Right cardiac atrium (tissue), 5 donors: Measurements from ENCODE around the gene MGMT. TPM values are rescaled to one million over a fixed set of nuclear protein-coding genes. Genes with fewer than 3 reads are reported as not detected.

Experiments
- ATAC-seq, 2 donors: fragments of 200-7000 bp; cut with Tn5 transposase; one replicate each; pipeline versions ENCODE4 v1.8.0 to v1.9.1; 2020; ENCODE audit warnings: moderate library complexity in 2 of 2, mild to moderate bottlenecking in 1 of 2
- DNase-seq, 3 donors: peaks; one replicate each; pipeline ENCODE4 v3.0.0-alpha.2; 2020
- H3K27ac ChIP-seq: one replicate; pipeline ENCODE4 v1.5.1; 2013; ENCODE audit warnings: mild to moderate bottlenecking, low read length, control low read depth, moderate library complexity
- H3K27me3 ChIP-seq: one replicate; pipeline ENCODE4 v1.6.1; 2013; ENCODE audit not compliant: control insufficient read depth, insufficient read depth
- H3K4me1 ChIP-seq: one replicate; pipeline ENCODE4 v1.6.1; 2013; ENCODE audit warnings: low read length; ENCODE audit not compliant: control insufficient read depth, insufficient read depth
- H3K4me3 ChIP-seq: one replicate; pipeline ENCODE4 v1.5.1; 2013; ENCODE audit warnings: low read length, control low read depth
- H3K9me3 ChIP-seq: one replicate; pipeline ENCODE4 v1.6.1; 2013; ENCODE audit warnings: low read length; ENCODE audit not compliant: control insufficient read depth
- WGBS: extraction: QIAGEN DNeasy Blood & Tissue Kit; methylation state at CpG from one replicate; pipeline ENCODE4 v1.1.7; 2013; 5-methylcytosine and 5-hydroxymethylcytosine counted together
- intact Hi-C, 4 donors: fragments of 100-400 bp; cut with DNase I; formaldehyde crosslinking; loops; one replicate each; pipeline versions ENCODE4 v1.11.0 to v1.14.0; 2022 to 2023
- polyA plus RNA-seq: library from polyadenylated mRNA; stranded (reverse); fragments of 200-250 nt; gene quantifications from one replicate; pipeline ENCODE4 v1.2.3, GENCODE V29; 2013
- total RNA-seq, 4 donors: library from RNA; stranded (reverse); fragmentation: NEBNext Ultra II Directional; extraction: Animal tissue kit (Norgen Biotek cat#: 25700); gene quantifications; one replicate each; pipeline ENCODE4 v1.2.1, GENCODE V29; 2021
- donor health status: healthy with polysubstance abuse.
- donor health status: DM: no; HTN: yes; CAD: no.
- donor health status: DM: no; HTN: no; CAD: no.
- donor health status: DM: no; HTN: yes; CAD: no; lungs with severe emphysema.
- donor health status: DM: yes; HTN: yes; CAD: no.

The MGMT gene
- total and polyA plus RNA-seq, 5 donors = 11.3 to 18.2 (median 13.6) TPM

- no peak overlapping the region for H3K27ac ChIP-seq
- 73% methylated on average over 4 of the region's 4 CpGs for WGBS
- H3K9me3 ChIP-seq = no peaks in the 10 kb centered on the region
- DNase-seq = no peak
- H3K4me3 ChIP-seq = no peak overlapping the region
- ATAC-seq = no peak
- H3K27me3 ChIP-seq = no peaks in the 10 kb centered on the region
- intact Hi-C loops = no loop called here
- no peaks in the 10 kb centered on the region for H3K4me1 ChIP-seq
These were observed 260.5 kb downstream of the MGMT start for GRCh38 chr10:129727495-129727894.

GRCh38 chr10:129728246-129728820 lies 261.3 kb downstream of the MGMT start:
- Histone ChIP-seq H3K27me3 (no peaks in the 10 kb centered on the region), H3K9me3 (no peaks in the 10 kb centered on the region), H3K4me3 (no peak overlapping the region), H3K27ac (no peak overlapping the region), H3K4me1 (no peaks in the 10 kb centered on the region)
- intact Hi-C loops = no loop called here
- ATAC-seq (no peak), DNase-seq (no peak)
- WGBS = 97% methylated on average over 13 of the region's 13 CpGs

- WGBS = 95% methylated on average over 21 of the region's 21 CpGs
- intact Hi-C loops = no loop called here
- Histone ChIP-seq H3K4me1 (no peaks in the 10 kb centered on the region), H3K27me3 (no peaks in the 10 kb centered on the region), H3K27ac (no peak overlapping the region), H3K4me3 (no peak overlapping the region), H3K9me3 (no peaks in the 10 kb centered on the region)
- DNase-seq (no peak), ATAC-seq (no peak)
These were observed 262.1 kb downstream of the MGMT start for GRCh38 chr10:129728905-129729795.

- Histone ChIP-seq H3K9me3 (no peaks in the 10 kb centered on the region), H3K27ac (no peak overlapping the region), H3K4me3 (no peak overlapping the region), H3K27me3 (no peaks in the 10 kb centered on the region), H3K4me1 (no peaks in the 10 kb centered on the region)
- intact Hi-C loops = no loop called here
- no peak for DNase-seq
- ATAC-seq = no peak
- WGBS = 91% methylated on average over 12 of the region's 12 CpGs
These were observed 263.4 kb downstream of the MGMT start for GRCh38 chr10:129730272-129730992.

GRCh38 chr10:129730993-129731325 lies 263.9 kb downstream of the MGMT start:
- H3K27ac ChIP-seq = no peak overlapping the region
- no peak overlapping the region for H3K4me3 ChIP-seq
- H3K9me3 ChIP-seq = no peaks in the 10 kb centered on the region
- no peaks in the 10 kb centered on the region for H3K27me3 ChIP-seq
- 69% methylated on average over 10 of the region's 10 CpGs for WGBS
- no peaks in the 10 kb centered on the region for H3K4me1 ChIP-seq
- intact Hi-C loops = no loop called here
- DNase-seq = no peak
- no peak for ATAC-seq

- Histone ChIP-seq H3K9me3 (no peaks in the 10 kb centered on the region), H3K27ac (no peak overlapping the region), H3K4me3 (no peak overlapping the region), H3K4me1 (no peaks in the 10 kb centered on the region), H3K27me3 (no peaks in the 10 kb centered on the region)
- no peak for ATAC-seq
- 90% methylated on average over 15 of the region's 15 CpGs for WGBS
- no peak for DNase-seq
- intact Hi-C loops = no loop called here
These were observed 273.7 kb downstream of the MGMT start for GRCh38 chr10:129740532-129741279.

GRCh38 chr10:129741280-129741977 lies 274.4 kb downstream of the MGMT start:
- WGBS = 95% methylated on average over 19 of the region's 19 CpGs
- no peak for DNase-seq

GRCh38 chr10:129741978-129742741 lies 275.1 kb downstream of the MGMT start:
- ATAC-seq (no peak), DNase-seq (no peak)
- Histone ChIP-seq H3K9me3 (no peaks in the 10 kb centered on the region), H3K4me3 (no peak overlapping the region), H3K27ac (no peak overlapping the region), H3K4me1 (no peaks in the 10 kb centered on the region), H3K27me3 (no peaks in the 10 kb centered on the region)
- intact Hi-C loops = no loop called here
- WGBS = 97% methylated on average over 19 of the region's 19 CpGs

More at GRCh38 chr10:129741280-129741977, 274.4 kb downstream of the MGMT start:
- intact Hi-C loops = no loop called here
- H3K9me3 ChIP-seq = no peaks in the 10 kb centered on the region
- no peak for ATAC-seq
- H3K27ac ChIP-seq = no peak overlapping the region
- no peaks in the 10 kb centered on the region for H3K4me1 ChIP-seq
- no peaks in the 10 kb centered on the region for H3K27me3 ChIP-seq
- H3K4me3 ChIP-seq = no peak overlapping the region

GRCh38 chr10:129742742-129743550 lies 275.9 kb downstream of the MGMT start:
- Histone ChIP-seq H3K9me3 (no peaks in the 10 kb centered on the region), H3K4me1 (no peaks in the 10 kb centered on the region), H3K27me3 (no peaks in the 10 kb centered on the region), H3K27ac (no peak overlapping the region), H3K4me3 (no peak overlapping the region)
- intact Hi-C loops = no loop called here
- DNase-seq (no peak), ATAC-seq (no peak)
- 96% methylated on average over 30 of the region's 30 CpGs for WGBS
